GM23338 (cell line): Measurements from ENCODE around the gene NHEJ1. TPM values are rescaled to one million over a fixed set of nuclear protein-coding genes. Genes with fewer than 3 reads are reported as not detected.

Source experiments
- ATAC-seq: fragments of 200-7000 bp; cut with Tn5 transposase; 3 replicates; pipeline ENCODE4 v1.9.1; 2020
- DNase-seq: peaks from one replicate; pipeline ENCODE4 v3.0.0-alpha.2; 2015; ENCODE audit warnings: low spot score
- H2AFZ ChIP-seq: fragments of 200-600 bp; sonication (generic); 2 replicates; pipeline ENCODE4 v1.8.0; 2016; ENCODE audit warnings: antibody characterized with exemption, mild to moderate bottlenecking, moderate library complexity
- H3F3A ChIP-seq: fragments of 200-600 bp; sonication (generic); replicated peaks from 2 replicates; pipeline ENCODE4 v1.8.0; 2017; ENCODE audit warnings: antibody characterized with exemption, mixed run types, low read depth
- H3K27ac ChIP-seq: fragments of 200-600 bp; sonication (generic); 2 replicates; pipeline ENCODE4 v1.6.1; 2016; ENCODE audit warnings: low read depth
- H3K27me3 ChIP-seq: fragments of 200-600 bp; sonication (generic); 2 replicates; pipeline ENCODE4 v1.8.0; 2016; ENCODE audit warnings: mild to moderate bottlenecking, mixed run types, moderate library complexity; ENCODE audit not compliant: insufficient read depth
- H3K36me3 ChIP-seq: fragments of 200-600 bp; sonication (generic); 2 replicates; pipeline ENCODE4 v1.8.0; 2016; ENCODE audit warnings: mild to moderate bottlenecking; ENCODE audit not compliant: insufficient read depth
- H3K4me1 ChIP-seq: fragments of 200-600 bp; sonication (generic); 2 replicates; pipeline ENCODE4 v1.8.0; 2016; ENCODE audit warnings: mild to moderate bottlenecking, moderate library complexity; ENCODE audit not compliant: insufficient read depth
- H3K4me2 ChIP-seq: fragments of 200-600 bp; sonication (generic); 2 replicates; pipeline ENCODE4 v1.7.1; 2017; ENCODE audit warnings: mixed run types
- H3K4me3 ChIP-seq: fragments of 200-600 bp; sonication (generic); 2 replicates; pipeline ENCODE4 v1.6.1; 2016; ENCODE audit warnings: mixed run types
- H3K79me2 ChIP-seq: fragments of 200-600 bp; sonication (generic); replicated peaks from 2 replicates; pipeline ENCODE4 v1.8.0; 2017; ENCODE audit warnings: mild to moderate bottlenecking; ENCODE audit not compliant: insufficient read depth
- H3K9me2 ChIP-seq: fragments of 200-600 bp; sonication (generic); 2 replicates; pipeline ENCODE4 v1.8.0; 2017; ENCODE audit not compliant: insufficient read depth
- H4K20me1 ChIP-seq: fragments of 200-600 bp; sonication (generic); replicated peaks from 2 replicates; pipeline ENCODE4 v1.8.0; 2017; ENCODE audit warnings: mild to moderate bottlenecking; ENCODE audit not compliant: insufficient read depth
- H3K27ac Mint-ChIP-seq: 2 replicates; pipeline ENCODE4 v1.8.0; 2020; ENCODE audit warnings: inconsistent platforms, mild to moderate bottlenecking, moderate library complexity, mixed read lengths
- H3K27me3 Mint-ChIP-seq: 3 replicates; pipeline ENCODE4 v1.8.0; 2022; ENCODE audit warnings: low read depth, mild to moderate bottlenecking, moderate library complexity, mixed read lengths, inconsistent platforms; ENCODE audit not compliant: insufficient read depth, poor library complexity
- H3K36me3 Mint-ChIP-seq: 3 replicates; pipeline ENCODE4 v1.8.0; 2021; ENCODE audit warnings: low read depth, mild to moderate bottlenecking, inconsistent platforms, moderate library complexity, mixed read lengths
- H3K4me1 Mint-ChIP-seq: 3 replicates; pipeline ENCODE4 v1.8.0; 2020; ENCODE audit warnings: mild to moderate bottlenecking, inconsistent platforms, mixed read lengths
- H3K4me3 Mint-ChIP-seq: 3 replicates; pipeline ENCODE4 v1.8.0; 2021; ENCODE audit warnings: moderate library complexity, mild to moderate bottlenecking, inconsistent platforms, mixed read lengths
- H3K9me3 Mint-ChIP-seq: 3 replicates; pipeline ENCODE4 v1.8.0; 2020; ENCODE audit warnings: moderate library complexity, mild to moderate bottlenecking, inconsistent platforms, mixed read lengths
- CREB1 ChIP-seq: fragments of 250-450 bp; sonication (Bioruptor Pico); IDR thresholded peaks from 2 replicates; pipeline ENCODE4 v1.5.0; 2020; ENCODE audit warnings: low read depth, mild to moderate bottlenecking, moderate library complexity
- EZH2 ChIP-seq: fragments of 200-600 bp; sonication (generic); IDR thresholded peaks from one replicate; pipeline ENCODE4 v1.8.0; 2017; ENCODE audit warnings: antibody characterized with exemption, mild to moderate bottlenecking, low read depth; ENCODE audit not compliant: unreplicated experiment
- EZH2phosphoT487 ChIP-seq: fragments of 200-600 bp; sonication (generic); IDR thresholded peaks from one replicate; pipeline ENCODE4 v1.8.1; 2018; ENCODE audit warnings: antibody characterized with exemption; ENCODE audit not compliant: unreplicated experiment
- JUNB ChIP-seq: IDR thresholded peaks from one replicate; pipeline ENCODE4 v1.6.1; 2016; ENCODE audit warnings: antibody characterized with exemption; ENCODE audit not compliant: unreplicated experiment
- NANOG ChIP-seq: IDR thresholded peaks from 2 replicates; pipeline ENCODE4 v1.6.1; 2016; ENCODE audit warnings: antibody characterized with exemption, borderline replicate concordance
- POLR2AphosphoS5 ChIP-seq: IDR thresholded peaks from 2 replicates; pipeline ENCODE4 v1.6.1; 2016; ENCODE audit warnings: antibody characterized with exemption, low read depth
- STAT1 ChIP-seq: IDR thresholded peaks from one replicate; pipeline ENCODE4 v1.6.1; 2016; ENCODE audit warnings: antibody characterized with exemption; ENCODE audit not compliant: unreplicated experiment
- ZNF114 ChIP-seq: fragments of 250-450 bp; sonication (Bioruptor Pico); IDR thresholded peaks from 2 replicates; pipeline ENCODE4 v1.5.0; 2020; ENCODE audit warnings: mild to moderate bottlenecking, moderate library complexity
- ZNF331 ChIP-seq: fragments of 250-450 bp; sonication (Bioruptor Pico); IDR thresholded peaks from 2 replicates; pipeline ENCODE4 v1.5.0; 2020; ENCODE audit warnings: low read depth, mild to moderate bottlenecking, moderate library complexity
- ZNF462 ChIP-seq: fragments of 250-450 bp; sonication (Bioruptor Pico); IDR thresholded peaks from 2 replicates; pipeline ENCODE4 v1.5.0; 2020; ENCODE audit warnings: mild to moderate bottlenecking, moderate library complexity
- polyA plus RNA-seq: library from polyadenylated mRNA; unstranded; fragments of >200 nt; fragmentation: Nextera tagmentation; extraction: Ambion mirVana; gene quantifications from 2 replicates; pipeline ENCODE4 v1.2.1, GENCODE V29; 2016
- total RNA-seq: library from RNA; depleted of rRNA; stranded (reverse); fragments of >200 nt; shearing (Covaris generic); gene quantifications from 2 replicates; pipeline ENCODE4 v1.2.3, GENCODE V29; 2014
- TF ChIP-seq, protein P1 (sequence below), 2 experiments: fragments of 200-600 bp in 1 of 2; sonication (generic) in 1 of 2; conservative IDR thresholded peaks; 2 replicates each; pipeline versions ENCODE4 v1.5.1 to v1.6.1; 2016 to 2017; ENCODE audit warnings: antibody characterized with exemption in 2 of 2, low read depth in 2 of 2, mild to moderate bottlenecking in 2 of 2, moderate library complexity in 1 of 2
- TF ChIP-seq, protein P2 (sequence below): IDR thresholded peaks from 2 replicates; pipeline ENCODE4 v1.6.1; 2016; ENCODE audit warnings: antibody characterized with exemption
- TF ChIP-seq, protein P3 (sequence below): IDR thresholded peaks from one replicate; pipeline ENCODE4 v1.6.1; 2018; ENCODE audit warnings: antibody characterized with exemption; ENCODE audit not compliant: unreplicated experiment

NHEJ1 gene
- total and polyA plus RNA-seq, 2 experiments from 2014 or later: 19.6 to 30.6 TPM

DNA sequence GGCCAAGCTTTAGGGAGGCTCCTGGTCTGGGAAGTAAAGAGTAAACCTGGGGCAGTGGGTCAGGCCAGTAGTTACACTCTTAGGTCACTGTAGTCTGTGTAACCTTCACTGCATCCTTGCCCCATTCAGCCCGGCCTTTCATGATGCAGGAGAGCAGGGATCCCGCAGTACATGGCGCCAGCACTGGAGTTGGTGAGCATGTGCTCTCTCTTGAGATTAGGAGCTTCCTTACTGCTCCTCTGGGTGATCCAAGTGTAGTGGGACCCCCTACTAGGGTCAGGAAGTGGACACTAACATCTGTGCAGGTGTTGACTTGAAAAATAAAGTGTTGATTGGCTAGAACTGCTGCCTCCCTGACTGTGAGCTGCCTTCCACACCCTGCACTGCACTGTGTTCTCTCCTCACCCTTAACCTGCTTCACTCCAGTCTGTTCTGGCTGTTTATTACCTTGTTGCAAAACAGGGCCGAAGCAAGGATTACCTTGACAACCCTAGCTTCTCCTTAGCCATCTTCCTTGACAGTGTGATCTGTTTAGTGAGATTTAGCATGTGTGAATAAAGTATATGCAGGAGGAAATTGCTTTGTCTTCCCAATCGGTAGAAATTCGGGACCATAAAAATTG is 22.6 kb upstream of the NHEJ1 start:
- 0 out of 2 replicates have a peak, but pooled peaks cover 6% of the 10 kb centered on the region for H3F3A ChIP-seq
- DNase-seq (no peak), ATAC-seq (no peak)
- Mint-ChIP-seq H3K27ac (no peak overlapping the region), H3K27me3 (peaks cover 5% of the 10 kb centered on the region), H3K4me3 (no peak overlapping the region), H3K36me3 (peaks cover 30% of the 10 kb centered on the region), H3K9me3 (no peaks in the 10 kb centered on the region; the same call in 2 of the 3 replicates), H3K4me1 (peaks cover 8% of the 10 kb centered on the region; the same call in 2 of the 3 replicates)
- H3K4me3 ChIP-seq: no peak overlapping the region
- H3K4me1 ChIP-seq: peaks cover 7% of the 10 kb centered on the region
- no peak overlapping the region for H2AFZ ChIP-seq
- no peaks in the 10 kb centered on the region for H3K27me3 ChIP-seq
- H3K4me2 ChIP-seq: no peak overlapping the region
- H3K9me2 ChIP-seq: no peaks in the 10 kb centered on the region
- H3K27ac ChIP-seq: no peak overlapping the region
- H4K20me1 ChIP-seq: no peaks in the 10 kb centered on the region; the same call in 1 of the 2 replicates
- TF ChIP-seq ZNF462 (CRISPR knock-in tag): no peak
- TF ChIP-seq CREB1 (CRISPR knock-in tag): no peak
- TF ChIP-seq, protein P1, sequence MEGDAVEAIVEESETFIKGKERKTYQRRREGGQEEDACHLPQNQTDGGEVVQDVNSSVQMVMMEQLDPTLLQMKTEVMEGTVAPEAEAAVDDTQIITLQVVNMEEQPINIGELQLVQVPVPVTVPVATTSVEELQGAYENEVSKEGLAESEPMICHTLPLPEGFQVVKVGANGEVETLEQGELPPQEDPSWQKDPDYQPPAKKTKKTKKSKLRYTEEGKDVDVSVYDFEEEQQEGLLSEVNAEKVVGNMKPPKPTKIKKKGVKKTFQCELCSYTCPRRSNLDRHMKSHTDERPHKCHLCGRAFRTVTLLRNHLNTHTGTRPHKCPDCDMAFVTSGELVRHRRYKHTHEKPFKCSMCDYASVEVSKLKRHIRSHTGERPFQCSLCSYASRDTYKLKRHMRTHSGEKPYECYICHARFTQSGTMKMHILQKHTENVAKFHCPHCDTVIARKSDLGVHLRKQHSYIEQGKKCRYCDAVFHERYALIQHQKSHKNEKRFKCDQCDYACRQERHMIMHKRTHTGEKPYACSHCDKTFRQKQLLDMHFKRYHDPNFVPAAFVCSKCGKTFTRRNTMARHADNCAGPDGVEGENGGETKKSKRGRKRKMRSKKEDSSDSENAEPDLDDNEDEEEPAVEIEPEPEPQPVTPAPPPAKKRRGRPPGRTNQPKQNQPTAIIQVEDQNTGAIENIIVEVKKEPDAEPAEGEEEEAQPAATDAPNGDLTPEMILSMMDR (conservative IDR thresholded peaks at IDR 0.05; ENCODE audit: low read depth in 2 of 2): no peak
- no peak for TF ChIP-seq JUNB
- TF ChIP-seq, protein P2, sequence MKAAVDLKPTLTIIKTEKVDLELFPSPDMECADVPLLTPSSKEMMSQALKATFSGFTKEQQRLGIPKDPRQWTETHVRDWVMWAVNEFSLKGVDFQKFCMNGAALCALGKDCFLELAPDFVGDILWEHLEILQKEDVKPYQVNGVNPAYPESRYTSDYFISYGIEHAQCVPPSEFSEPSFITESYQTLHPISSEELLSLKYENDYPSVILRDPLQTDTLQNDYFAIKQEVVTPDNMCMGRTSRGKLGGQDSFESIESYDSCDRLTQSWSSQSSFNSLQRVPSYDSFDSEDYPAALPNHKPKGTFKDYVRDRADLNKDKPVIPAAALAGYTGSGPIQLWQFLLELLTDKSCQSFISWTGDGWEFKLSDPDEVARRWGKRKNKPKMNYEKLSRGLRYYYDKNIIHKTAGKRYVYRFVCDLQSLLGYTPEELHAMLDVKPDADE: no peak
- no peak for TF ChIP-seq ZNF114
- no peak for TF ChIP-seq ZNF331 (CRISPR knock-in tag)
- TF ChIP-seq, protein P3, sequence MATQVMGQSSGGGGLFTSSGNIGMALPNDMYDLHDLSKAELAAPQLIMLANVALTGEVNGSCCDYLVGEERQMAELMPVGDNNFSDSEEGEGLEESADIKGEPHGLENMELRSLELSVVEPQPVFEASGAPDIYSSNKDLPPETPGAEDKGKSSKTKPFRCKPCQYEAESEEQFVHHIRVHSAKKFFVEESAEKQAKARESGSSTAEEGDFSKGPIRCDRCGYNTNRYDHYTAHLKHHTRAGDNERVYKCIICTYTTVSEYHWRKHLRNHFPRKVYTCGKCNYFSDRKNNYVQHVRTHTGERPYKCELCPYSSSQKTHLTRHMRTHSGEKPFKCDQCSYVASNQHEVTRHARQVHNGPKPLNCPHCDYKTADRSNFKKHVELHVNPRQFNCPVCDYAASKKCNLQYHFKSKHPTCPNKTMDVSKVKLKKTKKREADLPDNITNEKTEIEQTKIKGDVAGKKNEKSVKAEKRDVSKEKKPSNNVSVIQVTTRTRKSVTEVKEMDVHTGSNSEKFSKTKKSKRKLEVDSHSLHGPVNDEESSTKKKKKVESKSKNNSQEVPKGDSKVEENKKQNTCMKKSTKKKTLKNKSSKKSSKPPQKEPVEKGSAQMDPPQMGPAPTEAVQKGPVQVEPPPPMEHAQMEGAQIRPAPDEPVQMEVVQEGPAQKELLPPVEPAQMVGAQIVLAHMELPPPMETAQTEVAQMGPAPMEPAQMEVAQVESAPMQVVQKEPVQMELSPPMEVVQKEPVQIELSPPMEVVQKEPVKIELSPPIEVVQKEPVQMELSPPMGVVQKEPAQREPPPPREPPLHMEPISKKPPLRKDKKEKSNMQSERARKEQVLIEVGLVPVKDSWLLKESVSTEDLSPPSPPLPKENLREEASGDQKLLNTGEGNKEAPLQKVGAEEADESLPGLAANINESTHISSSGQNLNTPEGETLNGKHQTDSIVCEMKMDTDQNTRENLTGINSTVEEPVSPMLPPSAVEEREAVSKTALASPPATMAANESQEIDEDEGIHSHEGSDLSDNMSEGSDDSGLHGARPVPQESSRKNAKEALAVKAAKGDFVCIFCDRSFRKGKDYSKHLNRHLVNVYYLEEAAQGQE: no peak
- TF ChIP-seq NANOG: no peak
- no peak for TF ChIP-seq STAT1
- TF ChIP-seq EZH2: no peak
- no peak for TF ChIP-seq POLR2AphosphoS5
- no peak for TF ChIP-seq EZH2phosphoT487
- H3K79me2 ChIP-seq: peaks cover 7% of the 10 kb centered on the region
- H3K36me3 ChIP-seq: no peaks in the 10 kb centered on the region
